Transverse colon (tissue), 4 donors: ENCODE measurements around the gene MMP21.

Experiments
- CTCF ChIP-seq, 5 experiments: fragments of 200-600 bp in 3 of 5; fragments of 450-650 bp in 2 of 5; sonication (generic) in 3 of 5; IDR thresholded peaks; 1 replicate in 2 of 5; 2 replicates in 3 of 5; pipeline ENCODE4 v1.5.1; 2016 to 2017; ENCODE audit warnings: antibody characterized with exemption in 5 of 5, inconsistent platforms in 3 of 5, mild to moderate bottlenecking in 2 of 5, moderate library complexity in 1 of 5
- POLR2A ChIP-seq: fragments of 450-650 bp; IDR thresholded peaks from one replicate; pipeline ENCODE4 v1.6.1; 2016; ENCODE audit warnings: antibody characterized with exemption, mild to moderate bottlenecking, moderate library complexity
- POLR2AphosphoS5 ChIP-seq, 3 donors: sonication (generic); formaldehyde crosslinking; IDR thresholded peaks; one replicate each; pipeline ENCODE4 v1.6.1; 2016; ENCODE audit warnings: antibody characterized with exemption in 3 of 3

DNA sequence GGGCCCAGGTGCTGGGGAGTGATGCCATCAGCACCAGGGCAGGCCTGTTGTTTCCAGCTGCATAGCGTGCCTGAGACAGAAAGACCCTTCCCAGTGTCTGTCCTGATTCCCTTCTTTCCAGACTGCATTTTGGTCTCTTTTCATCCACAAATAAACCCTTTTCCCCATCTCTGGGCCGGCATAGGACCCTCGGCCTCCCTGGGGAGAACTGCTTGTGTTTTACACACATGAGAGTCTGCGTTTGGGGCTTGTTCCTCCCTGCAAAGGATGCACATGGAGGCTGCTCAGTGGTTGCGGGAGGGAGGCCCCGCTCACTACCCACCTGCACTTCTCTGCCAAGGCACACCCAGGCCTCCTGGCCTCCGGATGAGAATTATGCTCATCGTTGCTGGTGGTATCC, 5.8 kb upstream of the MMP21 start:
- TF ChIP-seq CTCF (IDR thresholded peaks at IDR 0.05) (no peak), POLR2AphosphoS5 (IDR thresholded peaks at IDR 0.05) (no peak), POLR2A (no peak)
